ENCODE results near the gene GLIS2. TPM values are rescaled to one million over a fixed set of nuclear protein-coding genes. Genes with fewer than 3 reads are reported as not detected.

The GLIS2 gene
- total RNA-seq, 1 experiment from 2014 or later, result 18.2 TPM

DNA sequence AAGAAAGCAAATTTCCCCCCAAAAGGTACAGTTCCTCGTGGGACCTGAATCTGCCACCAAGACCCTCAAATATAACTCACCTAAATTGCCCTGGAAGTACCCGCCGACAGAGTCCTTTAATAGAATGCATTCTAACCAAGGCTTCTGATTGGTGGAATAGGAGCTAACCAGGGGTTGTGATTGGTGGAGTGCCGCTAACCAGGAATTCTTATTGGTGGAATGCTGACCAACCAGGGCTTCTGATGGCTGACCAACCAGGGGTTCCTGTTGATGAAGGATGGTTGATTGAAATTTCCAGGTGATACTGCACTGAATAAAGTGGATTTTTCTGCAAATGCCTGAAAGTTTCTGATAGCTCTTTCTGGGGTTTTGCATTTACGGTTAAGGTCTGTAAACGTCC lies 49.5 kb upstream of the GLIS2 start:
- no peak overlapping the region for H3K4me2 ChIP-seq (ENCODE audit: low read length)
- no peaks in the 10 kb centered on the region for H3K9me3 ChIP-seq (ENCODE audit: control insufficient read depth in 1 of 2, insufficient read depth in 1 of 2, low read depth in 1 of 2, low read length in 2 of 2)
- ATAC-seq (no peak), DNase-seq (ENCODE audit: low read depth, low spot score) (peak; percentile 49)
- peaks cover 4% of the 10 kb centered on the region; the same call in 1 of the 2 replicates for H4K20me1 ChIP-seq (ENCODE audit: insufficient read depth)
- H3K9ac ChIP-seq (ENCODE audit: low read length), result no peak overlapping the region
- peaks cover 8 to 28% of the 10 kb centered on the region in 2 experiments; a peak in 3 of 4 replicates for H3K4me1 ChIP-seq (ENCODE audit: control insufficient read depth in 1 of 2, insufficient read depth in 2 of 2, low read length in 2 of 2)
- POLR2A ChIA-PET, result interaction anchor here (1.6 kb wide), 1 partner anchor 12 kb away, joined by 9 read pairs; no protein-coding TSS in a partner anchor
- no peak overlapping the region for H2AFZ ChIP-seq (ENCODE audit: low read depth, low read length, poor library complexity, severe bottlenecking)
- no peaks in the 10 kb centered on the region for H3K9me2 ChIP-seq (ENCODE audit: insufficient read depth)
- CTCF ChIA-PET, result interaction anchor here (0.8 to 1.5 kb wide), 2 partner anchors 12 to 136 kb away, joined by 3 to 14 read pairs; no protein-coding TSS in a partner anchor
- no peak overlapping the region for H3K4me3 ChIP-seq (replicated peaks in 1 of 2; ENCODE audit: low read depth in 1 of 2, low read length in 2 of 2)
- intact Hi-C loops (cut with micrococcal nuclease), result no loop called here
- H3K27ac ChIP-seq (ENCODE audit: low read depth, low read length), result peak overlapping the region; percentile 1; the same call in 1 of the 2 replicates
- H3K79me2 ChIP-seq (ENCODE audit: insufficient read depth, low read length), result peaks cover 94% of the 10 kb centered on the region
- H3K36me3 ChIP-seq (ENCODE audit: control insufficient read depth in 1 of 2, insufficient read depth in 2 of 2, low read length in 2 of 2), result peaks cover 0 to 17% of the 10 kb centered on the region in 2 experiments; a peak in 3 of 4 replicates
- RAD21 ChIA-PET (ENCODE audit: low non-redundant PET in 1 of 2, low total read pairs in 2 of 2, uncharacterized antibody in 2 of 2, unreplicated experiment in 2 of 2), result no interaction called here
- no peaks in the 10 kb centered on the region for H3K27me3 ChIP-seq (ENCODE audit: insufficient read depth, low read length)
- no TSS peak for BruUV-seq (replicated peaks)
- no peak for TF ChIP-seq ELF1 (IDR thresholded peaks at IDR 0.05; ENCODE audit: borderline replicate concordance, low read depth)
- no peak for TF ChIP-seq ZNF274 (IDR thresholded peaks at IDR 0.05; ENCODE audit: low read depth, low read length)
- no peak for TF ChIP-seq TCF7L2 (IDR thresholded peaks at IDR 0.05; ENCODE audit: borderline replicate concordance, extremely low read depth, insufficient read depth, insufficient read length)
- TF ChIP-seq, protein P1, sequence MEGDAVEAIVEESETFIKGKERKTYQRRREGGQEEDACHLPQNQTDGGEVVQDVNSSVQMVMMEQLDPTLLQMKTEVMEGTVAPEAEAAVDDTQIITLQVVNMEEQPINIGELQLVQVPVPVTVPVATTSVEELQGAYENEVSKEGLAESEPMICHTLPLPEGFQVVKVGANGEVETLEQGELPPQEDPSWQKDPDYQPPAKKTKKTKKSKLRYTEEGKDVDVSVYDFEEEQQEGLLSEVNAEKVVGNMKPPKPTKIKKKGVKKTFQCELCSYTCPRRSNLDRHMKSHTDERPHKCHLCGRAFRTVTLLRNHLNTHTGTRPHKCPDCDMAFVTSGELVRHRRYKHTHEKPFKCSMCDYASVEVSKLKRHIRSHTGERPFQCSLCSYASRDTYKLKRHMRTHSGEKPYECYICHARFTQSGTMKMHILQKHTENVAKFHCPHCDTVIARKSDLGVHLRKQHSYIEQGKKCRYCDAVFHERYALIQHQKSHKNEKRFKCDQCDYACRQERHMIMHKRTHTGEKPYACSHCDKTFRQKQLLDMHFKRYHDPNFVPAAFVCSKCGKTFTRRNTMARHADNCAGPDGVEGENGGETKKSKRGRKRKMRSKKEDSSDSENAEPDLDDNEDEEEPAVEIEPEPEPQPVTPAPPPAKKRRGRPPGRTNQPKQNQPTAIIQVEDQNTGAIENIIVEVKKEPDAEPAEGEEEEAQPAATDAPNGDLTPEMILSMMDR (IDR thresholded peaks at IDR 0.05 in 2 of 3, conservative IDR thresholded peaks at IDR 0.05 in 1 of 3; ENCODE audit: borderline replicate concordance in 1 of 3, insufficient read depth in 1 of 3, low read depth in 2 of 3, low read length in 2 of 3), result no peak
- no peak for TF ChIP-seq EGR1 (IDR thresholded peaks at IDR 0.05; ENCODE audit: low read depth)
- TF ChIP-seq CEBPB (IDR thresholded peaks at IDR 0.05; ENCODE audit: low read depth), result no peak
- no peak for TF ChIP-seq SRF (IDR thresholded peaks at IDR 0.05; ENCODE audit: low read depth)
- TF ChIP-seq POLR2A (IDR thresholded peaks at IDR 0.05; ENCODE audit: borderline replicate concordance, extremely low read depth, insufficient read depth, insufficient read length), result no peak
- TF ChIP-seq JUND (IDR thresholded peaks at IDR 0.05), result no peak
- no peak; the same call in 1 of the 2 replicates for TF ChIP-seq SP1 (IDR thresholded peaks at IDR 0.05; ENCODE audit: low read depth)
- TF ChIP-seq EZH2 (IDR thresholded peaks at IDR 0.05), result no peak
